ENCODE results near the gene AFM. TPM values are rescaled to one million over a fixed set of nuclear protein-coding genes. Genes with fewer than 3 reads are reported as not detected.

AFM gene
- total and polyA plus RNA-seq, 2 of the 13 experiments (the other 11 are each of a cell fraction or from before 2014, with no cell fraction given) = 0.13 to 1.8 TPM

DNA sequence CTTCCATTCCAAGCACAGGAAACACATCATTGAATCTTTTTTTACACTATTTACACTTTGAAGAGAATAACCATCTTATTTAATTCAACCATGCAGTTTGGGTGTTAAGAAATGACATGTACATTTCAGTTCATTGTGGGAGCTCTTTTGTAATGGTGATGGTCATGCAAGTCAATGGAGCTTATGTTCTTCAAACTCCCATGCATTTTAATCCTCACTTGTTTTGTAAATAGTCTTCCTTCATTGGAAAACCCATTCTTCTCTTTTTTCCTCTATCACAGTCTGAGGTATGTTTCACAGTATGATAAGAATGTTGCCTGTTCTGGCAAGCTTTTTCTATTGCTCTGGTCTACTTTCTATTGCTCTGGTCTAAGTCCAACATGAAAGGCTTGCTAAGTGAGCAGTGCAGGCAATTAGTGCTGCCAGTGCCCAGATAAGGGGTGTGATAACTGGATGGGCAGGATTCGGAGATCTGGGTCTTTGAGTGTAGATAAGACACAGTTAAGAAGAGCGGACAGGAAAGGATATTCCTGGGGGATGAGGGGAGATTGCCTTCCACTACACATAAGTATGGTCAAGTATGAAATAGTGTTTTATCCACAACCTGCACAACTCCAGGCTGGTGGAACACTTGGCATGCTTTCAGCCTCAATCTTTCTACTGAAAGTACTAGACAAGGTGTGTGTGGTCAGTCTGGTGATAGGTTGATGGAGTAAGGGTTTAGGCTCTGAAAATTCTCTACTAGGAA, 28.4 kb upstream of the AFM start (continued):
- TF ChIP-seq GZF1 (CRISPR knock-in tag; IDR thresholded peaks at IDR 0.05) (no peak), GTF2F1 (IDR thresholded peaks at IDR 0.05; ENCODE audit: low read length) (no peak), ZNF609 (CRISPR knock-in tag; IDR thresholded peaks at IDR 0.05; ENCODE audit: borderline replicate concordance) (no peak), SRSF1 (optimal IDR thresholded peaks at IDR 0.05; ENCODE audit: low read depth, low read length) (no peak), HNF4A (CRISPR knock-in tag; IDR thresholded peaks at IDR 0.05) (no peak), GTF3A (CRISPR knock-in tag; conservative IDR thresholded peaks at IDR 0.05) (no peak), PRPF4 (IDR thresholded peaks at IDR 0.05; ENCODE audit: low read depth, low read length, poor library complexity, severe bottlenecking) (no peak), GATAD2A (CRISPR knock-in tag; IDR thresholded peaks at IDR 0.05) (no peak), ZNF704 (CRISPR knock-in tag; IDR thresholded peaks at IDR 0.05; ENCODE audit: borderline replicate concordance) (no peak), ZFP62 (CRISPR knock-in tag; IDR thresholded peaks at IDR 0.05) (no peak), ZFP36L1 (CRISPR knock-in tag; IDR thresholded peaks at IDR 0.05) (no peak), NFKB2 (CRISPR knock-in tag; IDR thresholded peaks at IDR 0.05; ENCODE audit: borderline replicate concordance) (no peak), FOXK2 (IDR thresholded peaks at IDR 0.05) (no peak)
- TF ChIP-seq, protein P1, sequence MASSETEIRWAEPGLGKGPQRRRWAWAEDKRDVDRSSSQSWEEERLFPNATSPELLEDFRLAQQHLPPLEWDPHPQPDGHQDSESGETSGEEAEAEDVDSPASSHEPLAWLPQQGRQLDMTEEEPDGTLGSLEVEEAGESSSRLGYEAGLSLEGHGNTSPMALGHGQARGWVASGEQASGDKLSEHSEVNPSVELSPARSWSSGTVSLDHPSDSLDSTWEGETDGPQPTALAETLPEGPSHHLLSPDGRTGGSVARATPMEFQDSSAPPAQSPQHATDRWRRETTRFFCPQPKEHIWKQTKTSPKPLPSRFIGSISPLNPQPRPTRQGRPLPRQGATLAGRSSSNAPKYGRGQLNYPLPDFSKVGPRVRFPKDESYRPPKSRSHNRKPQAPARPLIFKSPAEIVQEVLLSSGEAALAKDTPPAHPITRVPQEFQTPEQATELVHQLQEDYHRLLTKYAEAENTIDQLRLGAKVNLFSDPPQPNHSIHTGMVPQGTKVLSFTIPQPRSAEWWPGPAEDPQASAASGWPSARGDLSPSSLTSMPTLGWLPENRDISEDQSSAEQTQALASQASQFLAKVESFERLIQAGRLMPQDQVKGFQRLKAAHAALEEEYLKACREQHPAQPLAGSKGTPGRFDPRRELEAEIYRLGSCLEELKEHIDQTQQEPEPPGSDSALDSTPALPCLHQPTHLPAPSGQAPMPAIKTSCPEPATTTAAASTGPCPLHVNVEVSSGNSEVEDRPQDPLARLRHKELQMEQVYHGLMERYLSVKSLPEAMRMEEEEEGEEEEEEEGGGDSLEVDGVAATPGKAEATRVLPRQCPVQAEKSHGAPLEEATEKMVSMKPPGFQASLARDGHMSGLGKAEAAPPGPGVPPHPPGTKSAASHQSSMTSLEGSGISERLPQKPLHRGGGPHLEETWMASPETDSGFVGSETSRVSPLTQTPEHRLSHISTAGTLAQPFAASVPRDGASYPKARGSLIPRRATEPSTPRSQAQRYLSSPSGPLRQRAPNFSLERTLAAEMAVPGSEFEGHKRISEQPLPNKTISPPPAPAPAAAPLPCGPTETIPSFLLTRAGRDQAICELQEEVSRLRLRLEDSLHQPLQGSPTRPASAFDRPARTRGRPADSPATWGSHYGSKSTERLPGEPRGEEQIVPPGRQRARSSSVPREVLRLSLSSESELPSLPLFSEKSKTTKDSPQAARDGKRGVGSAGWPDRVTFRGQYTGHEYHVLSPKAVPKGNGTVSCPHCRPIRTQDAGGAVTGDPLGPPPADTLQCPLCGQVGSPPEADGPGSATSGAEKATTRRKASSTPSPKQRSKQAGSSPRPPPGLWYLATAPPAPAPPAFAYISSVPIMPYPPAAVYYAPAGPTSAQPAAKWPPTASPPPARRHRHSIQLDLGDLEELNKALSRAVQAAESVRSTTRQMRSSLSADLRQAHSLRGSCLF (CRISPR knock-in tag; IDR thresholded peaks at IDR 0.05; ENCODE audit: borderline replicate concordance) = no peak
- TF ChIP-seq, protein P2, sequence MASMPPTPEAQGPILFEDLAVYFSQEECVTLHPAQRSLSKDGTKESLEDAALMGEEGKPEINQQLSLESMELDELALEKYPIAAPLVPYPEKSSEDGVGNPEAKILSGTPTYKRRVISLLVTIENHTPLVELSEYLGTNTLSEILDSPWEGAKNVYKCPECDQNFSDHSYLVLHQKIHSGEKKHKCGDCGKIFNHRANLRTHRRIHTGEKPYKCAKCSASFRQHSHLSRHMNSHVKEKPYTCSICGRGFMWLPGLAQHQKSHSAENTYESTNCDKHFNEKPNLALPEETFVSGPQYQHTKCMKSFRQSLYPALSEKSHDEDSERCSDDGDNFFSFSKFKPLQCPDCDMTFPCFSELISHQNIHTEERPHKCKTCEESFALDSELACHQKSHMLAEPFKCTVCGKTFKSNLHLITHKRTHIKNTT (CRISPR knock-in tag; IDR thresholded peaks at IDR 0.05) = no peak
- TF ChIP-seq, protein P3, sequence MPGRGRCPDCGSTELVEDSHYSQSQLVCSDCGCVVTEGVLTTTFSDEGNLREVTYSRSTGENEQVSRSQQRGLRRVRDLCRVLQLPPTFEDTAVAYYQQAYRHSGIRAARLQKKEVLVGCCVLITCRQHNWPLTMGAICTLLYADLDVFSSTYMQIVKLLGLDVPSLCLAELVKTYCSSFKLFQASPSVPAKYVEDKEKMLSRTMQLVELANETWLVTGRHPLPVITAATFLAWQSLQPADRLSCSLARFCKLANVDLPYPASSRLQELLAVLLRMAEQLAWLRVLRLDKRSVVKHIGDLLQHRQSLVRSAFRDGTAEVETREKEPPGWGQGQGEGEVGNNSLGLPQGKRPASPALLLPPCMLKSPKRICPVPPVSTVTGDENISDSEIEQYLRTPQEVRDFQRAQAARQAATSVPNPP (CRISPR knock-in tag; IDR thresholded peaks at IDR 0.05) = 0 out of 2 replicates have a peak, but pooled peaks have one; percentile 38
